COR-L47 (cell line): ENCODE data around the gene ACBD6.

ENCODE experiments used
- DNase-seq: peaks from one replicate; lab custom pipeline; 2025; lab: John Stamatoyannopoulos, UW

Gene ACBD6

GRCh38 chr1:180294711-180295110 lies 207.7 kb downstream of the ACBD6 start:
- no peak for DNase-seq

GRCh38 chr1:180291004-180291403 lies 211.4 kb downstream of the ACBD6 start:
- DNase-seq: no peak

- DNase-seq: no peak
Measured at GRCh38 chr1:180290265-180291001, 211.9 kb downstream of the ACBD6 start.

DNA sequence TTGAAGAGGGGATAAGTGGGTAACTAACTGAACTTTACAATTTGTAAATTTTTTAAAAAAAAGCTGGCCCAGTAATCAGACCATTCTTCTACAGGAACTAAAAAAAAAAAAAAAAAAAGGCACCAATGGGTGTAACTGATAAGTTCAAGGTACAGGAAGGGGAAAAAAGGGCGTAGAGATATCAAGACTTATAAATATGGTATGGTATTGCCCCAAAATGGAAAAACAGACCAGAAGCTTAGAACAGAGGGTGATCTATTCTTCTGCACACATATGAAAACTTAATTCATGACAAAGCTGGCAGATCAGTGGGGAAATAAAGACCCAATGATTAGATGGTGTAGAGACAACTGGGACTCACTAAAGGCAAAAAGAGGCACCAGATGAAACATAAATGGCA lies 213.4 kb downstream of the ACBD6 start:
- DNase-seq: no peak

DNA sequence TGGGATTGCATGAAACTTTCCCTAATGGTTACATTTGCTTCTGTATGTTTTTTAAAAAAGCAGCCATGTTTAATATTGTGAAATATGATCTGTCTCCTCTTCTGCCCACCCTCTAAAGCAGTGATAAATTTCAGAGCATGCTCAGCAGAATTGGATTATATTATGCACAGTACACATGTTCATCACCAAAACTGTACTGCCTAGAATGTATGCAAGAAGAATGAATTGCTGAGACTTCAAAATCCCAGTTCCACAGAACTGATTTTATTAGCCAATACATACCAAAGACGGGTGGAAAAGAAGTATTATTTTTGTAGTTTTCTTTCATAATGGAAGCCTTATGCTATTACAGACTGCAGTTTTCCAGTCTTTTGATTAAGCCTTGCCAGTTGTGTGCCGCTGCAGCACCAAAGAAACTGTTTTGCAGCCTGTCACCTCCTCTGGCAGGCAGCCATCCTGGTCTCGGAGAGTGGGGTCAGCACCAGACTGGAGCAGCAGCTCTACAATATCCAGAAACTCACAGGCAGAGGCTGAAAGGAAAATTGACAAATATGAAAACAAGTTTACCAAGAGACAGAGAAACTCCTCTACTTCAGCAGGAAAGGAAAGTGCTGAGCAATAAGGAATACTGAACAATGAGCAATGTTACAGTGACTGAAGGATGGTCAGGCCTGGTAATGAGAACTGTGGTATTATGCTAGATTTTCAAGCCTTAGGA lies 214.2 kb downstream of the ACBD6 start:
- no peak for DNase-seq

DNA sequence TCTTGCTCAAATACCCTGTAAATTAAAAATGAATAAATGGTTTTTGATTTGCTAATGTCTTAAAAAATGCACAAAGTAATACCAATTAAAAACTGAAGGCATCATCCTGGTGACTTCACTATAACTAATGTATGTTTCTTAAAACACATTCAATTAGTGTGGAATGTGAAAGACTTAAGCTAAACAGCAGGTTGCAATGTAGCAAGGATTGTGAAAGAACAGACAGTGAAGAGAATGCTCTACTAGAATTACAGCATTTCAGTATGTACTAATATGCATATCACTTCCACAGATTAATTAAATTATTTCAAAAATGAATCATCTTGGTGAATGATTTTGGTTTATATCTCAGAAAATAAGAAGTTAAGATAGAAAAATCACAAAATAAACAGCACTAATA lies 216.0 kb downstream of the ACBD6 start:
- DNase-seq: no peak

DNA sequence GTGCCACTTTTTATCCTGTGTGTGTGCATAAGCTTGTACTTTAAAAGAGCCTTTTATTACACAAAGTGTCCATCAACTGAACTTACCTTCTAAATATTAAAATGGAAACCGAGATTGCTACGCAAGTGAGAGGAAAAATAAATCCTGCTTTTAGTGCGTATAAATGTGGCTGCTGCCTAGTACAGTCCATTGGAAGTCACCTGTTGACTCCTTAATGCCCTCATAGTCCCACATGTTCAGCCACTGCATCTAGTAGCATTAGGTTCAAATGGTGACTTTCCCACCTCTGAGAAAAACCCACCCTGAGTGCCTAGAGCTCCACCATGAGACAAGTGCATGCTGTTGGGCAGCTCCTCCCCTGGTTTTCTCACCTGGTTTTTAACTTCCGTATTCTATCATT lies 219.3 kb downstream of the ACBD6 start:
- no peak for DNase-seq

- no peak for DNase-seq
Measured at GRCh38 chr1:180282401-180283044, 219.9 kb downstream of the ACBD6 start.

GRCh38 chr1:180281490-180281889 lies 220.9 kb downstream of the ACBD6 start:
- DNase-seq: no peak

DNA sequence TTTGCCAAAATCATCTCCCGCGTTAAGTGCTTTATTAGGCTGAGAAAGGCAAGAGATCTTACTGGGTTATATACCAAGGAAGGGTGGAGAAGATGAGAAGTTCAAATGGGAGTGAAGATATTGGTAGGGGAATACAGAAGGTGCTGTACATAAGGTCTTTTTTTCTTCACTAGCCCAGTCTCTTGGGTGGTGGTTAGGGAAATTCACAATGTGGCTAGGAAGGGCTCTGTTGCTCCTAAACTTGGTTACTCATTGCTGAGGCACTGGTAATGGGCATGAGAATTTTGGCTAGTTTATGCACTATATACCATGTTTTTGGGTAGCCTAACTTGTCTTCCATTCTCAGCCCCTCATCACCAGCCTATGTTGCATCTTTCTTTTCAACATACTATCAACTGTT lies 221.8 kb downstream of the ACBD6 start:
- no peak for DNase-seq

DNA sequence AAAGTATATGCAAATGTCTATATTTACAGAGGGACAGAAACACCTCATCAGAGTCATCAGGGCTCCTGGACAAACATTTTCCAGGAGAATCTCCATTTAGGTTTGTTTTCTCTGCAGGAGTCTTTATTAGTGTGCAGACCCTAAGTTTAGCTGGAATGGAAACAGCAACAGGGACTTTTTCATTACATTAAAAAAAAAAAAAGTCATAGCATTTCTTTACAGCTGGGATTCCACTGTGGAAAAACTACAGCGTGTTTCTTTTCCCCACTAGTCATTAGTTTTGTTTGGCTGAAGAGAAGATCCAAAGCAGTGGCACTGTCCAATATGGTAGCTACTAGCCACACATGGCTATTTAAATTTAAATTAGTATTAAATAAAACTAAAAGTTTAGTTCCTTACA lies 222.7 kb downstream of the ACBD6 start:
- DNase-seq: no peak

GRCh38 chr1:180278596-180279395 lies 223.6 kb downstream of the ACBD6 start:
- DNase-seq: no peak

DNA sequence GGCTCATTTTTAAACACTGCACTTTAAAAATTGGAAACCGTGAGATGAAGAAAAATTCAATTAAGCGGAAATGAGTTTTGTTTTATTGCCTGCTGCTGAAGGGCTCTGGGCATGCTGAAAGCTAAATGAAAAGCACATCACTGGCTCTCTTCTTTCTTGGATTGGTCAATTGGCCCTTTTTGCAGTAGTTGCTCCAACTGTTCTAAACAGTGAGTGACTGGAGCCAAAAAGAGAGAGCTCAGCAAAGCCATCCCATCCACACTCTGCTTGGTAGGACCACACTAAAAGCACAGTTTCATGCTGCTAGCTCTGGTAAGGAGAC lies 224.2 kb downstream of the ACBD6 start:
- DNase-seq: no peak

DNA sequence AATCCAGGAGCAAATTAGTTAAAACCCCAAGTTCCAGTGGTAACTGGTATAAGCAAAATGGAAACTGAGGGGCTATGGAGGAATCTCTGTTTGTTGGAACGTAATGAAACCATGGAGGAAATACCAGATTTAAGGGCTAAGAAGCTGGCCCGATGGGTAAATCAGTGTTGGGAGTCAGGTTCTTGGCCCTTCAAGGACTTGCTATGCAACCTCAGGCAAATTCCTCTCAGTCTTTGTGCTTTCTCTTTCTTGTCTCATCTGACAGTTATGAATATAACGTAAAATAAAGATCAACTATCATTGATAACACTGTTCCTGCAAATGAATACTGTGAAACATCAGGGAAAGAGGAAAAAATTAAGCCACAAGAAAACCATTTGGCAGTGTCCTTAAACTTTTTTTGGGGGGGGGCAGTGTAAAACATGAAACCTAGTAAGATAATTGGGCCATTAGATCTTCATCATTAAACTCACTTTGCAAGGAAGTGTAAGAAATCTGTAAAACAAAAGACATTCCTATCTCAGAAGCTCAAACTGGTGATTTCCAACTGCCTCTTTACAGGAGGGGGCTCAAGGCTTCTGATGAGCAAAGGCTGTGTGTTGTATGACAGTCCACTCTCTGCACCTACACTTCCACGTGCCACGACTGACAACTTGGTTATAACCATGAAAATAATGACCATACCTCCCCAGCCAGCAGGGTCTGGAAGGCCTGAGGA lies 224.7 kb downstream of the ACBD6 start:
- no peak for DNase-seq

GRCh38 chr1:180275726-180276125 lies 226.7 kb downstream of the ACBD6 start:
- DNase-seq: no peak

GRCh38 chr1:180274221-180274620 lies 228.2 kb downstream of the ACBD6 start:
- no peak for DNase-seq

GRCh38 chr1:180273066-180273465 lies 229.3 kb downstream of the ACBD6 start:
- no peak for DNase-seq

DNA sequence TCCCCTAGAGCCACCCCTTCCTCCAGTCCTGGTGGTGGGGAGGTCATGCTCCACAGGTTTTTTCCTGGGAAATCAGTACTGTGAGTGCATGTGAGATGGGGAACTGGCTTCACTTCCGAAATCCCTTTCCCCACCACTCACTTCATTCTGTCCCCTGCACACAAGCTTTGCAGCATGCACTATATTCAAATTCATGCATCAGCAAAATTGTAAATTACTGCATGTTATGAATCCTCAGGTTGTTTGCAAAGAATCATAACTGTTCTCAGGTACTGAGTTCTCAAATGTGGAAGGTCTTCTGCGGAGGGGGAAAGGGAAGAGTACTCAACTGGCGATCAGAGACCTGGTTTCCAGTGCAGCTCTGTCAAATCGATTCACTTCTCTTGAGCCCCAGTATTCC lies 230.0 kb downstream of the ACBD6 start:
- DNase-seq: no peak

- DNase-seq: no peak
Measured at GRCh38 chr1:180271272-180272255, 230.8 kb downstream of the ACBD6 start.

DNA sequence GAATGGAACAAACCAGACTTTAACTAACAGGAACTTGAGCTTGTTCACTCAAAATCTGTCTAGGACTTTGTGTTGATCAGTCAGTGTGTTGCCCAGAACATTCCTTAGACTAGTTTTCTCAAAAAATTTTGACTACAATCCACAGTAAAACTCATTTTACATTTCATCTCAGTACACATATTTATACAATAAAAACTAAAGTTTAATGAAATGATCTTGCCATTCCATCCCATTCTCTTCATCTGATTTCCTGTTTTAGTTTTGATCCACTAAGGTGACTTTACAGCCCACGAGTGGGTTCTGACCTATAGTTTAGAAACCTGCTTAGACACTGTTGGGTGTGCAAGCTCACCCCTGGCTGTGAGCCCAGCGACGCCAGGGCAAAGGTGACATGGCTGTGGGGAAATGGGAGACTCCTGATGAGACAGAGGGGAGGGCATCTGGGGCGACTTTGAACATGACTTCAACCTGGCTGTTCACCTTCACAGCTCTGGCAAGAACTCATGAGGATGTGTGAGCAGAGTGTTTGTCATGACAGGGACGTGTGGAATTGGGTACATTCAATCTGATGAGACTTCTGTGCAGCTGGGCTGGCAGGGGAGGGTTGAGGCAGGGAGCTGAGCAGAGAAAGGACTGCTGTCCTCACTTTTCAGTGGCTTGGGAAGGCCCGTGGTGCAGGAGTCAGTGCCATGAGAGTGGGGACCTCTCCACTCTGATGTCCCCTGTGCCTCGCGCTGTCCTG lies 231.7 kb downstream of the ACBD6 start:
- DNase-seq: no peak
